Measurements from ENCODE around the gene ATP5F1D.

DNA sequence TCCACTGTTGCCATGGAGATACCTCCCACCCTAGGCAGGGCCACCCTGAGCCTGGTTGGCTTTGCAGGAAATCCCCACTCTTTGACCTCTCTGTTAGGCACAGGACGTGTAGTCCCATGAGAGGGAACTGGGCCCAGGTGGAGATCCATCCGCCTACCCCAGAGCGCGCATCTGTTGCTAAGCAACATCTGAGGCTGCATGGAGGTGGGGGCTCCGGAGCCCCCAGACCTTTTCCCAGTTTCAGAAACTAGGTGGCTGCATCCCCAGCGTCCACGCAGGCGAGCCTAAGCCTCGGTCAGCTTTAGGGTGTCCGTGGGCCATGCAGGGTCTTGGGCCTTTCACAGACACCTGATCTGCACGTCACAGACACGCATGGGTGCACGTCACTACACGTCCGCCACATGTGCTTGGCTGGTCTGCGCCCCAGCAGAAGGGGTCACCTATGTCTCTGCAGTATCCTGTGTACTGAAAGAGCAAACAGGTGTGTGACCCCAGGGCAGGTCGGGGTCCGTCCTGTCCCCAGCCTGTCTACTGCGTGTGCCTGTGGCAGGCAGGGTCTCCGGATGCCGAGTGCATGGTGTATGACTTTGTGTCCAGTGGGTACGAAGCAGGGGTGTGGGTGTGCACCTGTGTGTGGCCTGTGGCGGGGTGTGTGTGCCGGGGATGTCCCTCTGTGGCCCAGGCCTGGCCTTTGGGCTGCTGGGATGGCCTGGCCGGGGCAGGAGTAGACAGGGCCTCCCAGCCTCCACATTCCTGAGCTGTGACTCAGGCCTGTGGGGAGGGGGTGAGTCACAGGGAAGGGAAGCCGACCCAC lies 23.5 kb downstream of the ATP5F1D start:
- TF ChIP-seq CHD2 (IDR thresholded peaks at IDR 0.05; ENCODE audit: low read length) (no peak), CEBPB (IDR thresholded peaks at IDR 0.05; ENCODE audit: low read depth, low read length) (no peak), ZNF274 (IDR thresholded peaks at IDR 0.05; ENCODE audit: borderline replicate concordance, extremely low read depth, low read length) (no peak), BRCA1 (IDR thresholded peaks at IDR 0.05; ENCODE audit: low read depth, low read length) (no peak), POLR2AphosphoS5 (IDR thresholded peaks at IDR 0.05; ENCODE audit: low read depth, low read length) (no peak), PHF8 (conservative IDR thresholded peaks at IDR 0.05; ENCODE audit: low read depth, low read length) (no peak), SAP30 (IDR thresholded peaks at IDR 0.05; ENCODE audit: insufficient read depth, insufficient replicate concordance, low read length) (no peak), GABPA (IDR thresholded peaks at IDR 0.05; ENCODE audit: borderline replicate concordance, insufficient read depth, low read length) (peak; percentile 46; the same call in 1 of the 2 replicates), POLR2A (IDR thresholded peaks at IDR 0.05; ENCODE audit: control extremely low read depth in 1 of 2, low read depth in 2 of 2, low read length in 2 of 2) (no peak), KDM5A (IDR thresholded peaks at IDR 0.05; ENCODE audit: low read length) (no peak), EP300 (IDR thresholded peaks at IDR 0.05; ENCODE audit: borderline replicate concordance in 1 of 2, low read depth in 2 of 2, low read length in 2 of 2) (no peak), EZH2 (IDR thresholded peaks at IDR 0.05; ENCODE audit: low read depth, low read length, severe bottlenecking) (no peak)
- TF ChIP-seq, protein P1, sequence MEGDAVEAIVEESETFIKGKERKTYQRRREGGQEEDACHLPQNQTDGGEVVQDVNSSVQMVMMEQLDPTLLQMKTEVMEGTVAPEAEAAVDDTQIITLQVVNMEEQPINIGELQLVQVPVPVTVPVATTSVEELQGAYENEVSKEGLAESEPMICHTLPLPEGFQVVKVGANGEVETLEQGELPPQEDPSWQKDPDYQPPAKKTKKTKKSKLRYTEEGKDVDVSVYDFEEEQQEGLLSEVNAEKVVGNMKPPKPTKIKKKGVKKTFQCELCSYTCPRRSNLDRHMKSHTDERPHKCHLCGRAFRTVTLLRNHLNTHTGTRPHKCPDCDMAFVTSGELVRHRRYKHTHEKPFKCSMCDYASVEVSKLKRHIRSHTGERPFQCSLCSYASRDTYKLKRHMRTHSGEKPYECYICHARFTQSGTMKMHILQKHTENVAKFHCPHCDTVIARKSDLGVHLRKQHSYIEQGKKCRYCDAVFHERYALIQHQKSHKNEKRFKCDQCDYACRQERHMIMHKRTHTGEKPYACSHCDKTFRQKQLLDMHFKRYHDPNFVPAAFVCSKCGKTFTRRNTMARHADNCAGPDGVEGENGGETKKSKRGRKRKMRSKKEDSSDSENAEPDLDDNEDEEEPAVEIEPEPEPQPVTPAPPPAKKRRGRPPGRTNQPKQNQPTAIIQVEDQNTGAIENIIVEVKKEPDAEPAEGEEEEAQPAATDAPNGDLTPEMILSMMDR (IDR thresholded peaks at IDR 0.05; ENCODE audit: control extremely low read depth in 1 of 3, insufficient read depth in 1 of 3, low read depth in 1 of 3, low read length in 3 of 3), result no peak
- TF ChIP-seq, protein P2, sequence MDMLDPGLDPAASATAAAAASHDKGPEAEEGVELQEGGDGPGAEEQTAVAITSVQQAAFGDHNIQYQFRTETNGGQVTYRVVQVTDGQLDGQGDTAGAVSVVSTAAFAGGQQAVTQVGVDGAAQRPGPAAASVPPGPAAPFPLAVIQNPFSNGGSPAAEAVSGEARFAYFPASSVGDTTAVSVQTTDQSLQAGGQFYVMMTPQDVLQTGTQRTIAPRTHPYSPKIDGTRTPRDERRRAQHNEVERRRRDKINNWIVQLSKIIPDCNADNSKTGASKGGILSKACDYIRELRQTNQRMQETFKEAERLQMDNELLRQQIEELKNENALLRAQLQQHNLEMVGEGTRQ (IDR thresholded peaks at IDR 0.05; ENCODE audit: low read length), result no peak

All from H1 (cell line).